ENCODE data around the gene RPS19. TPM values are rescaled to one million over a fixed set of nuclear protein-coding genes. Genes with fewer than 3 reads are reported as not detected.
A peak's percentile ranks its signal among the peaks of the same experiment; 100 is the strongest.

Gene RPS19
- total RNA-seq, 4 donors from 2014 or later, result 363 to 861 (median 619) TPM

DNA sequence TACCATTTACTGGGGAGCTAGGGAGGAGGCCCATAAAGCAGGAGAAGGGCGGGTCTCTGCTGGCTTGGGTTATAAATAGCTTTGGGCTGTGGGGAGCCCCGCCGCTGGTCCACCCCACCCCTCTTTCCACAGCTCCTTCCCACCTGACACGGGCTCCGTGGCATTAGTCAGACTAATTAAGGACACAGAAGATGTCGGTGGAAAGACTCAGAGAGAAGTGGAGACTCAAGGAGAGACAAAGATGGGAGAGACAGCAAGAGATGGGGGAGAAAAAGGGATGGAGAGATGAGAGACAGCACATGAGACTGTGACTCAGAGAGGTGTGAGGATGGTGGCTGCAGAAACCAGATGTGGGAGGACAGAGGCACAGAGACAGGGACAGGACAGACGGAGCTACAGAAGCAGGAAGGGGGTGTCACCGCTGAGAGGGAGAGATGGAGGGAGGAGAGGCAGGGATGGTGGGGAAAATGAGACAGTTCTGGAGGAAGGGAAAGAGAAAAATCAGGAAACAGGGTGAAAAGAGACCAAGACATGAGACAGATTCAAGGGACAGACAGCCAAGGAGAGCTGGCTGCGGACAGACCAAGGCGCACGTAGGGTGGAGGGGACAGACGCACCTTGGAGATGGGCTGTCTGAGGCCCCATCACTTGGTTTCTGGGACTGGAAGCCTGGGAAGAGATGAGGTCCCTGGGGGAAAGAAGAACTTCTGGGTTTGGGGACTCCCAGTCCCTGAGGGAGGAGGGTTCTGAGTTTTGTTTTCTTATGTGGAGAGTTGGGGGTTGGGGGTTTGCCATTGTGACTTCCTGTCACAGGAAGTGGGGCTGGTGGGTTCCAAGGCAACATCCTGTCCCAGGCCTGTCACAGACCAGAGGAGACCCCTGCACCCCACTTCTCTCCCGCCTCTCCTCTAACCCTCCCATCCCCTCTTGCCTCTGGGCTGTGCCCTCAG is 27.0 kb downstream of the RPS19 start:
- TF ChIP-seq POLR2A (IDR thresholded peaks at IDR 0.05), result no peak
- TF ChIP-seq, protein P1, sequence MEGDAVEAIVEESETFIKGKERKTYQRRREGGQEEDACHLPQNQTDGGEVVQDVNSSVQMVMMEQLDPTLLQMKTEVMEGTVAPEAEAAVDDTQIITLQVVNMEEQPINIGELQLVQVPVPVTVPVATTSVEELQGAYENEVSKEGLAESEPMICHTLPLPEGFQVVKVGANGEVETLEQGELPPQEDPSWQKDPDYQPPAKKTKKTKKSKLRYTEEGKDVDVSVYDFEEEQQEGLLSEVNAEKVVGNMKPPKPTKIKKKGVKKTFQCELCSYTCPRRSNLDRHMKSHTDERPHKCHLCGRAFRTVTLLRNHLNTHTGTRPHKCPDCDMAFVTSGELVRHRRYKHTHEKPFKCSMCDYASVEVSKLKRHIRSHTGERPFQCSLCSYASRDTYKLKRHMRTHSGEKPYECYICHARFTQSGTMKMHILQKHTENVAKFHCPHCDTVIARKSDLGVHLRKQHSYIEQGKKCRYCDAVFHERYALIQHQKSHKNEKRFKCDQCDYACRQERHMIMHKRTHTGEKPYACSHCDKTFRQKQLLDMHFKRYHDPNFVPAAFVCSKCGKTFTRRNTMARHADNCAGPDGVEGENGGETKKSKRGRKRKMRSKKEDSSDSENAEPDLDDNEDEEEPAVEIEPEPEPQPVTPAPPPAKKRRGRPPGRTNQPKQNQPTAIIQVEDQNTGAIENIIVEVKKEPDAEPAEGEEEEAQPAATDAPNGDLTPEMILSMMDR (IDR thresholded peaks at IDR 0.05), result no peak
- Histone ChIP-seq H3K4me3 (peak overlapping the region; percentile 31 to 94 (median 35)), H3K27me3 (no peaks in the 10 kb centered on the region), H3K36me3 (peaks cover 0 to 32% (median 0%) of the 10 kb centered on the region in 3 donors), H3K9me3 (no peaks in the 10 kb centered on the region), H3K27ac (peak overlapping the region; percentile 60 to 98 (median 80)), H3K4me1 (peaks cover 0 to 37% (median 21%) of the 10 kb centered on the region in 4 donors)
- peak in 2 of 3 donors; percentile 87 to 91 for DNase-seq

DNA sequence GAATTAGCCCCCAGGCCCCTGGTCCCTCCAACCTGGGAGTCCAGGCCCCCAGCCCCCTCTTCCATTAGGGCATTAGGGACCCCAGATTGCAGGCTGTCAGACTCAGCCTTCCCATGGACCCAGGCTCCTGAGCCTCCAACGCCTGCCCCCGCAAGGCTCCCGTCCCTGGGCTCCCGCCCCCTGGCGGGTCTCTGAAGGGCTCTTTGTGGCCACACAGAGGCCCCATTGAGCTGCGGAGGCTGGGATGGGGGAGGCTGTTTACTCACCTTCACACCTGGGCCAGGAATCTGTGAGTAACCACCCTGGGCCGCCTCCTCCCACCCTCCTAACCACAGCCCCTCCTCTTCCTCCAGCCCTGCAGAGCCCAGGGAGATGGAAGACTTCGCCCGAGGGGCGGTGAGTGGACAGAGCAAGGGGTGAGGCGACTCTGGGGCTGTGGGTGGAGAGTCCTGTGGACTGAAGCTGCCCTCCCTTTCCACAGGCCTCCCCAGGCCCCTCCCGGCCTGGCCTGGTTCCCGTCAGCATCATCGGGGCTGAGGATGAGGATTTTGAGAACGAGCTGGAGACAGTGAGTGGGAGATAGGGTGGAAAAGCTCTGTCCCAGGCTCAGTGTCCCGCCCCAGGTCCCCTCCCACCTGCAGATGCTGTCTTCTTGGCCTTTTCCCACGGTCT is 27.8 kb downstream of the RPS19 start:
- Histone ChIP-seq H3K4me1 (peaks cover 0 to 37% (median 19%) of the 10 kb centered on the region in 4 donors), H3K36me3 (peaks cover 0 to 40% (median 0%) of the 10 kb centered on the region in 3 donors), H3K9me3 (no peaks in the 10 kb centered on the region), H3K4me3 (peak overlapping the region; percentile 30 to 94 (median 35)), H3K27ac (peak overlapping the region; percentile 60 to 98 (median 80)), H3K27me3 (no peaks in the 10 kb centered on the region)
- TF ChIP-seq POLR2A (IDR thresholded peaks at IDR 0.05), result no peak
- TF ChIP-seq, protein P1 (IDR thresholded peaks at IDR 0.05), result peak; percentile 16 to 50 (median 36)
- DNase-seq, result peak; percentile 71 to 94 (median 90)

DNA sequence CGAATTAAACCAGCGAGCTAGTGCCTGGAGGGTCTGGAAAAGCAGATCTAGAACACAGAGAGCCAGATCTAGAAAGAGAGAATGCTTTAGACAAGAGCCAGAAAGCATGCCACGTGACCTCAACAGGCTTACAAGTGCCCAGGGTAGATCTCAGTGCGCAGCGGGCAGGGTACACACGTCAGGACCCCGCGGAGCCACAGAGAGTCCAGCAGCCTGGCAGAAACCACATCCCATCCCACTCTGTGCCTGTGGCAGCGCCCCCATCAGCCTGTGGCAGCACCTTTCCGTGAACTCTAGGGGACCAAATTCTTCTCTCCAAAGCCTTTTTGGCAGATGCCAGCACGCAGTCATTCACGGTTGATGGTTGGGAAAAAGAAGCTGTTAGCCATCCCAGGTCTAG is 28.9 kb downstream of the RPS19 start:
- no peaks in the 10 kb centered on the region for H3K27me3 ChIP-seq
- no peak for DNase-seq
- peak overlapping the region in 2 of 4 donors; percentile 60 to 98 for H3K27ac ChIP-seq
- H3K9me3 ChIP-seq, result no peaks in the 10 kb centered on the region
- no peak for TF ChIP-seq POLR2A (IDR thresholded peaks at IDR 0.05)
- TF ChIP-seq, protein P1 (IDR thresholded peaks at IDR 0.05), result no peak
- H3K36me3 ChIP-seq, result peaks cover 0 to 46% (median 0%) of the 10 kb centered on the region in 3 donors
- H3K4me1 ChIP-seq, result peaks cover 0 to 33% (median 19%) of the 10 kb centered on the region in 4 donors
- H3K4me3 ChIP-seq, result no peak overlapping the region

DNA sequence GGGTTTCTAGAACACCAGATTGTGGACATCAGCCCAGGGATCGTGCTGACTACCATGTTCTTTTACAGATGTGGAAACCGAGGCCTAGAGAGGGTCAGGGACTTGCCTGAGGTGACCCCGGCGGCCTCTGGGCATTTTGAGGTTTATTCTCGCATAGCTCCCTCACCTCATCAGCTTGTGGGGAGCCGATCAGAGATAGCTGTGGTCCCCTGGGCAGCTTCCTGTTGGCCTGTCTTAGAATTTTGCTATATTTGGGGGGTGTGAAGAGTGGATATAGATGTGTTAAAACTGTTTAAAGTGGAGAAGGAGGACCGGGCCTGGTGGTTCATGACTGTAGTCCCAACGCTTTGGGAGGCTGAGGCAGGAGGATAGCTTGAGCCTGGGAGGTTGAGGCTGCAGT is 29.8 kb downstream of the RPS19 start:
- no peak for DNase-seq
- TF ChIP-seq, protein P1 (IDR thresholded peaks at IDR 0.05), result no peak
- no peak for TF ChIP-seq POLR2A (IDR thresholded peaks at IDR 0.05)
- Histone ChIP-seq H3K27ac (no peak overlapping the region), H3K4me1 (peaks cover 0 to 31% (median 17%) of the 10 kb centered on the region in 4 donors), H3K27me3 (no peaks in the 10 kb centered on the region), H3K36me3 (peaks cover 0 to 55% (median 0%) of the 10 kb centered on the region in 3 donors), H3K9me3 (no peaks in the 10 kb centered on the region), H3K4me3 (no peak overlapping the region)

DNA sequence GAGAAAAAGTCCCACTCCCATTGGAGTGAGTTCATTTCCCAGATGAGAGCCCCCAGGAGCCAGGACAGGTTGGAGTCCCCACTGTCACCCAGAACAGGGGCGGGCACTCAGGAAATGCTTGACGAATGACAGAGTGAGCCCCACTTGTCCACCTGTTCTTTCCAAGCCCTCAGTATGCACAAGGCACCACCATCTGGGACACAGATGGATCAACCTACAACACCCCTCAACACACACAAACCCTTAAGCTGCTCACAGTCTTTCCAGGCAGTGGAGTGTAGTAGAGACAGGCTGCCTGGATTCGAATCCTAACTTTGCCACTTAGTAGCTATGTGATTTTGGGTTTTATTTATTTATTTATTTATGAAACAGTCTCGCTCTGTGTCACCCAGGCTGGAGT is 30.9 kb downstream of the RPS19 start:
- no peak for DNase-seq
- Histone ChIP-seq H3K4me3 (no peak overlapping the region), H3K36me3 (peaks cover 0 to 66% (median 0%) of the 10 kb centered on the region in 3 donors), H3K9me3 (no peaks in the 10 kb centered on the region), H3K4me1 (peaks cover 0 to 20% (median 11%) of the 10 kb centered on the region in 4 donors), H3K27me3 (no peaks in the 10 kb centered on the region), H3K27ac (no peak overlapping the region)
- no peak for TF ChIP-seq POLR2A (IDR thresholded peaks at IDR 0.05)
- TF ChIP-seq, protein P1 (IDR thresholded peaks at IDR 0.05), result no peak
